Esophagus muscularis mucosa (tissue), 4 donors: ENCODE data around the gene PPP6R1.

ENCODE experiments used
- EP300 ChIP-seq: sonication (generic); formaldehyde crosslinking; IDR thresholded peaks from one replicate; pipeline ENCODE4 v1.6.1; 2017; ENCODE audit warnings: antibody characterized with exemption
- POLR2A ChIP-seq: fragments of 450-650 bp; IDR thresholded peaks from one replicate; pipeline ENCODE4 v1.6.1; 2017; ENCODE audit warnings: antibody characterized with exemption, moderate library complexity, mild to moderate bottlenecking, low read depth
- TF ChIP-seq, protein P1 (sequence below), 3 experiments: fragments of 200-600 bp in 2 of 3; fragments of 450-650 bp in 1 of 3; sonication (generic) in 2 of 3; IDR thresholded peaks; one replicate each; pipeline ENCODE4 v1.5.1; 2017 to 2019; ENCODE audit warnings: antibody characterized with exemption in 3 of 3, mild to moderate bottlenecking in 2 of 3, moderate library complexity in 1 of 3

DNA sequence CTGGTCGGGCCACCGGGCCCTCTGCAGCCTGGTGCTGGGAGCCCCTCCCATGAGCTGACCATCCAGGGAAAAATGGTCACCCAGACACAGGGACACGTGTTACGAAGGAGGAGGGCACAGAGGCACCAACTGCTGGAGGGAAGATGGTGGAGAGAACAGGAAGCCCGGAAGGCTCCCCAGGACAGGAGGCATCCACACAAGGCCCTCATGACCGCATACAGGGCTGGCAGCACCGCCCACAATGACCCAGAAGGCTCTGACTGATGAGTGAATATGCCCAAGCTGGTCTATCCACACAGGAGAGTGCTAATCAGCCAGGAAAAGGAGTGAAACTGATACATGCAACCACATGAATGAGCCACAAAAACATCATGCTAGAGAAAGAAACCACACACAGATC, 16.3 kb downstream of the PPP6R1 start:
- TF ChIP-seq, protein P1, sequence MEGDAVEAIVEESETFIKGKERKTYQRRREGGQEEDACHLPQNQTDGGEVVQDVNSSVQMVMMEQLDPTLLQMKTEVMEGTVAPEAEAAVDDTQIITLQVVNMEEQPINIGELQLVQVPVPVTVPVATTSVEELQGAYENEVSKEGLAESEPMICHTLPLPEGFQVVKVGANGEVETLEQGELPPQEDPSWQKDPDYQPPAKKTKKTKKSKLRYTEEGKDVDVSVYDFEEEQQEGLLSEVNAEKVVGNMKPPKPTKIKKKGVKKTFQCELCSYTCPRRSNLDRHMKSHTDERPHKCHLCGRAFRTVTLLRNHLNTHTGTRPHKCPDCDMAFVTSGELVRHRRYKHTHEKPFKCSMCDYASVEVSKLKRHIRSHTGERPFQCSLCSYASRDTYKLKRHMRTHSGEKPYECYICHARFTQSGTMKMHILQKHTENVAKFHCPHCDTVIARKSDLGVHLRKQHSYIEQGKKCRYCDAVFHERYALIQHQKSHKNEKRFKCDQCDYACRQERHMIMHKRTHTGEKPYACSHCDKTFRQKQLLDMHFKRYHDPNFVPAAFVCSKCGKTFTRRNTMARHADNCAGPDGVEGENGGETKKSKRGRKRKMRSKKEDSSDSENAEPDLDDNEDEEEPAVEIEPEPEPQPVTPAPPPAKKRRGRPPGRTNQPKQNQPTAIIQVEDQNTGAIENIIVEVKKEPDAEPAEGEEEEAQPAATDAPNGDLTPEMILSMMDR (IDR thresholded peaks at IDR 0.05) = no peak
- TF ChIP-seq POLR2A = no peak
- no peak for TF ChIP-seq EP300
